ENCODE measurements around the gene CRELD1.

DNA sequence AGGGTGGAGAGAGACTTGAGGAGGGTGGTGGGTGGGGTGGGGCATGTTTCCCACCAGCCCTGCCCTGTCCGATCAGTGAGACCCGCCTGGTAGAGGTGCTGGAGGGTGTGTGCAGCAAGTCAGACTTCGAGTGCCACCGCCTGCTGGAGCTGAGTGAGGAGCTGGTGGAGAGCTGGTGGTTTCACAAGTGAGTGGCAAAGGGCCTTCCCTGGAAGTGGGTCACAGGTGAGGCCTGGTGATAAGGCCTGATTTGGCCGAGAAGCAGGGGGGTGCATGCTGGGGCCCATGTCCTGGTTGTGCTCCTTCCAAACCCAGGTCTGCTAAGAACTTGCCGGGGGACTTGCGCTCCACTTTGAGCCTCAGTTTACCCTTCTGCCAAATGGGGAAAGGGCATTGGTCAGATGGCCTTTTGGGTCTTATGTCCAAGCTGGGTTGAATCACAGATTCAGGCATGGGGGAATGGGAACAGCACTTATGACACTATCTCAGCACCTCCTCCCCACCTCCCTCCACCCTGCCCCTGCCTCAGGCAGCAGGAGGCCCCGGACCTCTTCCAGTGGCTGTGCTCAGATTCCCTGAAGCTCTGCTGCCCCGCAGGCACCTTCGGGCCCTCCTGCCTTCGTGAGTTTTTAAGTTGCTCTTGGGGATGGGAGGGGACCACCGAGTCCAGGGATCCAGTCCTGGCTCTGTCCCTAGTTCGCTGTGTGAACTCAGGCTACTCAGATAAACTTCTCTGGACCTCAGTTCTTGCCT lies 4.0 kb downstream of the CRELD1 start:
- TF ChIP-seq, protein P1, sequence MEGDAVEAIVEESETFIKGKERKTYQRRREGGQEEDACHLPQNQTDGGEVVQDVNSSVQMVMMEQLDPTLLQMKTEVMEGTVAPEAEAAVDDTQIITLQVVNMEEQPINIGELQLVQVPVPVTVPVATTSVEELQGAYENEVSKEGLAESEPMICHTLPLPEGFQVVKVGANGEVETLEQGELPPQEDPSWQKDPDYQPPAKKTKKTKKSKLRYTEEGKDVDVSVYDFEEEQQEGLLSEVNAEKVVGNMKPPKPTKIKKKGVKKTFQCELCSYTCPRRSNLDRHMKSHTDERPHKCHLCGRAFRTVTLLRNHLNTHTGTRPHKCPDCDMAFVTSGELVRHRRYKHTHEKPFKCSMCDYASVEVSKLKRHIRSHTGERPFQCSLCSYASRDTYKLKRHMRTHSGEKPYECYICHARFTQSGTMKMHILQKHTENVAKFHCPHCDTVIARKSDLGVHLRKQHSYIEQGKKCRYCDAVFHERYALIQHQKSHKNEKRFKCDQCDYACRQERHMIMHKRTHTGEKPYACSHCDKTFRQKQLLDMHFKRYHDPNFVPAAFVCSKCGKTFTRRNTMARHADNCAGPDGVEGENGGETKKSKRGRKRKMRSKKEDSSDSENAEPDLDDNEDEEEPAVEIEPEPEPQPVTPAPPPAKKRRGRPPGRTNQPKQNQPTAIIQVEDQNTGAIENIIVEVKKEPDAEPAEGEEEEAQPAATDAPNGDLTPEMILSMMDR (IDR thresholded peaks at IDR 0.05), result no peak
- TF ChIP-seq EP300 (IDR thresholded peaks at IDR 0.05; ENCODE audit: low read depth) (no peak), POLR2A (IDR thresholded peaks at IDR 0.05) (no peak), POLR2AphosphoS5 (IDR thresholded peaks at IDR 0.05) (no peak)

Data from transverse colon (tissue), 4 donors.